GM12801 (cell line): ENCODE results near the gene CUL2.

ENCODE experiments used
- CTCF ChIP-seq: IDR thresholded peaks from one replicate; pipeline ENCODE4 v1.5.1; 2011; ENCODE audit warnings: control low read depth; ENCODE audit not compliant: insufficient read length; ENCODE audit errors: extremely low read depth

The CUL2 gene

GRCh38 chr10:34969171-34969570, 121.0 kb downstream of the CUL2 start:
- no peak for TF ChIP-seq CTCF

GRCh38 chr10:34967335-34967880, 122.7 kb downstream of the CUL2 start:
- TF ChIP-seq CTCF: no peak

DNA sequence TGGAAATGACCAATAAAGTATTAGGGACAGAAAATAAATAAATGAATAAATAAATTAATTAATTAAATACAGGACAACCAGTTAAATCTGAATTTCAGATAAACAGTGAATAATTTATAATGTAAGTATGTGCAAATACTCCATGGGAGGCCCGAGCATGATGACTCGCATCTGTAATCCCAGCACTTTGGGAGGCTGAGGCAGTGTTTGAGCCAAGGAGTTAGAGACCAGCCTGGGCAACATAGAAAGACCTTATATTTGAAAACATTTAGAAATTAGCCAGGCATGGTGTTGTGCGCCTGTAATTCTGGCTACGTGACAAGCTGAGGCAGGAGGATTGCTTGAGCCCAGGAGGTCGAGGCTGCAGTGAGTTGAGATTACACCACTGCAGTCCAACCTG, 123.7 kb downstream of the CUL2 start:
- no peak for TF ChIP-seq CTCF

GRCh38 chr10:34966040-34966439, 124.1 kb downstream of the CUL2 start:
- no peak for TF ChIP-seq CTCF

DNA sequence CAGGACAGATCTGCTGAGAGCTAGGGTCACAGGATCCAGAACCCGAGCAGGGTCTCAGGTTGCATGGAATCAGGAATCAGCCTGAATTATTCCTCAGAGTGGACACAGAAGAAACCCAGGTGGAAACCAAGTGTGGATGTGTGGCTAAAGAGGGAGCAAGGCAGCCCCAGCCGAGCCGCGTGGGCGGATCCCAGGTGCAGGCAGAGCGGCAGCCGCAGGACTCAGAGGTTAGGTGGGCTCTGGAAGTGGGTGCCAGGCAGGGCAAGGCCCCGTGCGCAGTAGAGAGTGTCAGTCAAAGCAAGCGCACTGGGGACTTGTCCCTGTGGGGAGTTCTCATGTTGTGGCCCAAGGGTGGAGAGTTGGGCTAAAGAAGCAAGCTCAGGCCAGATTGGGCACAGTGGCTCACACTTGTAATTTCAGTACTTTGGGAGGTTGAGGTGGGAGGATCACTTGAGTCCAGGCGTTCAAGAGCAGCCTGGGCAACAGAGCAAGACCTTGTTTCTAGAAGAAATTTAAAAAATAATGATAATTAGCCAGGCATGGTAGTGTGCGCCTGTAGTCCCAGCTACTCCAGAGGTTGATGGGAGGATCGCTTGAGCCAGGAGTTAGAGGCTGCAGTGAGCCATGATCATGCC, 125.9 kb downstream of the CUL2 start:
- no peak for TF ChIP-seq CTCF

- TF ChIP-seq CTCF: no peak
Measured at GRCh38 chr10:34962866-34963265, 127.3 kb downstream of the CUL2 start.

- TF ChIP-seq CTCF: no peak
Measured at GRCh38 chr10:34960983-34961382, 129.2 kb downstream of the CUL2 start.
